ENCODE data around the gene PANX1.
"Not testable (repeated sequence)": the region's sequence is repeated elsewhere in the genome, so short reads cannot be mapped to it uniquely, and the experiment has no call there.

The PANX1 gene

GRCh38 chr11:94112206-94112953 lies 16.3 kb upstream of the PANX1 start:
- no peak for DNase-seq (ENCODE audit: low read depth)
- no peak for TF ChIP-seq CTCF (conservative IDR thresholded peaks at IDR 0.05; ENCODE audit: control insufficient read depth, insufficient read depth, low read depth, low read length)
- H3K4me3 ChIP-seq (ENCODE audit: control insufficient read depth, low read depth, low read length): no peak overlapping the region

DNA sequence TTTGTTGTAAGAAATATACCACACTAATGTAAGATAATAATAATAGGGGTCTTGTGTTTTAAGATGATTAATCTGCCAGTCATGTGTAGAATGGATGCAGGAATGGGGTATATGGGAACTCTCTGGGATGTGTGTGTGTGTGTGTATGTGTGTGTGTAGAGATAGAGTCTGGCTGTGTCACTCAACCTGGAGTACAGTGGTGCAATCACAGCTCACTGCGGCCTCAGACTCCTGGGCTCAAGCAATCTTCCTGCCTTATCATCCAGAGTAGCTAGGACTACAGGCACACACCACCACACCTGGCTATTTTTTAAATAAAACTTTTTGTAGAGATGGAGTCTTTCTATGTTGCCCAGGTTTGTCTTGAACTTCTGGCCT lies 11.5 kb upstream of the PANX1 start:
- no peak overlapping the region for H3K4me3 ChIP-seq (ENCODE audit: control insufficient read depth, low read depth, low read length)

GRCh38 chr11:94117871-94118270 lies 10.8 kb upstream of the PANX1 start:
- TF ChIP-seq CTCF (conservative IDR thresholded peaks at IDR 0.05; ENCODE audit: control insufficient read depth, insufficient read depth, low read depth, low read length): no peak
- H3K4me3 ChIP-seq (ENCODE audit: control insufficient read depth, low read depth, low read length): no peak overlapping the region
- DNase-seq (ENCODE audit: low read depth): no peak

More for the DNA sequence above, 11.5 kb upstream of the PANX1 start:
- no peak for DNase-seq (ENCODE audit: low read depth)
- TF ChIP-seq CTCF (conservative IDR thresholded peaks at IDR 0.05; ENCODE audit: control insufficient read depth, insufficient read depth, low read depth, low read length): no peak

GRCh38 chr11:94119676-94120075 lies 9.0 kb upstream of the PANX1 start:
- H3K4me3 ChIP-seq (ENCODE audit: control insufficient read depth, low read depth, low read length); DNase-seq (ENCODE audit: low read depth): not testable (repeated sequence)

GRCh38 chr11:94120516-94120915 lies 8.1 kb upstream of the PANX1 start:
- DNase-seq (ENCODE audit: low read depth); H3K4me3 ChIP-seq (ENCODE audit: control insufficient read depth, low read depth, low read length): not testable (repeated sequence)

DNA sequence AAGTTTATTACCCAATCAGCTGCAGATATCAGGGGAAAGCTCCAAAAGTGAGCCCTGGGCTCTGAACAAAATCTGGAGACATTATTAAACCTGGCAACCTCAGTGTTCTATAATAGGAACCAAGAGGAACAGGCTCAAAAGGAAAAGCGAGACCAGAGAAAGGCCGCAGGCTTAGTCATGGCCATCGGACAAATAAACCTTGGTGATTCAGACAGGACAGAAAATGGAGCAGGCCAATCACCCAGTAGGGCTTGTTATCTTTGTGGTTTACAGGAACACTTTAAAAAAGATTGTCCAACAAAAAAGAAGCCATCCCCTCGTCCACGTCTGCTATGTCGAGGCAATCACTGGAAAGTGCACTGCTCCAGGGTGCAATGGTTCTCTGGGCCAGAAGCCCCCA lies 7.7 kb upstream of the PANX1 start:
- no peak for TF ChIP-seq CTCF (conservative IDR thresholded peaks at IDR 0.05; ENCODE audit: control insufficient read depth, insufficient read depth, low read depth, low read length)

DNA sequence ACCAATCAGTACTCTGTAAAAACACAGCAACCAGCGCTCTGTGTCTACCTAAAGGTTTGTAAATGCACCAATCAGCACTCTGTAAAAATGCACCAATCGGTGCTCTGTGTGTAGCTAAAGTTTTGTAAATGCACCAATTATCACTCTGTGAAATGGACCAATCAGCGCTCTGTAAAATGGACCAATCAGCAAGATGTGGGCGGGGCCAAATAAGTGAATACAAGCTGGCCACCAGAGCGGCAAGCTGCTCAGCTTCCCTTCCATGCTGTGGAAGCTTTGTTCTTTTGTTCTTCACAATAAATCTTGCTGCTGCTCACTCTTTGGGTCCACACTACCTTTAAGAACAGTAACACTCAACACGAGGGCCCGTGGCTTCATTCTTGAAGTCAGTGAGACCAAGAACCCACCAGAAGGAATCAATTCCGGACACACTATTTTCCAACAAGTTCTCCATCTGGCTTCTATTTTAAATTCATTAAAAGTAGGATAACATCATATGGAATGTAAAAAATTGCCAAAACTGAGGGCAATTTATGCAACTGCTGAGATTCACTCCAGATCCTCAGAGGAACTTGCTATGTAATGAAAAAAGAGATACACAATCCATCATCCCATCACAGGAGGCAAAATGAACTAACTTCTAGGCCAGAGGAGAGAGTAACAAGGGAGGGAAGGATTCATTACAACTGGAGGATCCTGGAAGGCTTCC lies 3.1 kb upstream of the PANX1 start:
- peak; percentile 28 for DNase-seq (ENCODE audit: low read depth)
- no peak for TF ChIP-seq CTCF (conservative IDR thresholded peaks at IDR 0.05; ENCODE audit: control insufficient read depth, insufficient read depth, low read depth, low read length)
- no peak overlapping the region for H3K4me3 ChIP-seq (ENCODE audit: control insufficient read depth, low read depth, low read length)

More for the DNA sequence above, 7.7 kb upstream of the PANX1 start:
- peak; percentile 52 for DNase-seq (ENCODE audit: low read depth)
- no peak overlapping the region for H3K4me3 ChIP-seq (ENCODE audit: control insufficient read depth, low read depth, low read length)

All from fibroblast of mammary gland (primary cell).